HG03039 (cell line): ENCODE measurements around the gene FIS1.
"Not testable (repeated sequence)": the region's sequence is repeated elsewhere in the genome, so short reads cannot be mapped to it uniquely, and the experiment has no call there.

Experiments used
- ATAC-seq: cut with Tn5 transposase; IDR thresholded peaks from one replicate; pipeline ENCODE4 v1.9.1; 2021; ENCODE audit warnings: mild to moderate bottlenecking, moderate library complexity; ENCODE audit not compliant: unreplicated experiment

Gene FIS1

DNA sequence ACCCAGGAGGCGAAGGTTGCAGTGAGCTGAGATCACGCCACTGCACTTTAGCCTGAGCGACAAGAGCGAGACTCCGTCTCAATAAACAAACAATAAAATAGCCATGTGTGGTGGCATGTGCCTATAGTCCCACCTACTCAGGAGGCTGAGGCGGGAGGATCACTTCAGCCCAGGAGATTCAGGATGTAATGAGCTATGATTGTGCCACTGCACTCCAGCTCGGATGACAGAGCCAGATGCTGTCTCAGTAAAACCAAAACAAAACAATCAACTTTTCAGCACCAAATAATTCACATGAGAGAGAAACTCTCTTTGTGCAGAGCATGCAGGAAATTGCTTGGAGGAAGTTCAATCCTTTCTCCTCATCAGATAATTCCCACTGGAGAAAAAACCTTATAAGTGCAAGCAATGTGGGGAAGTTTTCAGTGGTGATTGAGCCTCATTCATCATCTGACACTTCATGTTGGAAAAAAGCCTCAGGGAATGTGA is 13.4 kb upstream of the FIS1 start:
- no peak for ATAC-seq

DNA sequence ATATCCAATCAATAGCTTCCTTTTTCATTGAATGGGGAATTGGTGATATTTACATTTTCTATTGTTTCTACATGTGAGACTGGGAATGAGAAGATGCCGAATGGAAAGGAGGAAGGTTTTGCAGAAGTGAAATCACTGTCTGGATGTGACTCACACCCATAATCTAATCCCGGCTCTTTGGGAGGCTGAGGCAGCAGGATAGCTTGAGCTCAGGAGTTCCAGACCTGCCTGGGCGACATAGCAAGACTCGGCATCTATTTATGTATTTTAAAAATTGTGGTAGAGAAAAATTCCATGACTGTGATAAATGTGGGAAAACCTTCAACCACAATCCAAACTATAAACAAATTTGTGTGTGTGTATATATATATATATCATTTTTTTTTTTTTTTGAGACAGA is 10.9 kb upstream of the FIS1 start:
- ATAC-seq: no peak

- not testable (repeated sequence) for ATAC-seq
These were observed 8.3 kb upstream of the FIS1 start for GRCh38 chr7:101253199-101253598.

DNA sequence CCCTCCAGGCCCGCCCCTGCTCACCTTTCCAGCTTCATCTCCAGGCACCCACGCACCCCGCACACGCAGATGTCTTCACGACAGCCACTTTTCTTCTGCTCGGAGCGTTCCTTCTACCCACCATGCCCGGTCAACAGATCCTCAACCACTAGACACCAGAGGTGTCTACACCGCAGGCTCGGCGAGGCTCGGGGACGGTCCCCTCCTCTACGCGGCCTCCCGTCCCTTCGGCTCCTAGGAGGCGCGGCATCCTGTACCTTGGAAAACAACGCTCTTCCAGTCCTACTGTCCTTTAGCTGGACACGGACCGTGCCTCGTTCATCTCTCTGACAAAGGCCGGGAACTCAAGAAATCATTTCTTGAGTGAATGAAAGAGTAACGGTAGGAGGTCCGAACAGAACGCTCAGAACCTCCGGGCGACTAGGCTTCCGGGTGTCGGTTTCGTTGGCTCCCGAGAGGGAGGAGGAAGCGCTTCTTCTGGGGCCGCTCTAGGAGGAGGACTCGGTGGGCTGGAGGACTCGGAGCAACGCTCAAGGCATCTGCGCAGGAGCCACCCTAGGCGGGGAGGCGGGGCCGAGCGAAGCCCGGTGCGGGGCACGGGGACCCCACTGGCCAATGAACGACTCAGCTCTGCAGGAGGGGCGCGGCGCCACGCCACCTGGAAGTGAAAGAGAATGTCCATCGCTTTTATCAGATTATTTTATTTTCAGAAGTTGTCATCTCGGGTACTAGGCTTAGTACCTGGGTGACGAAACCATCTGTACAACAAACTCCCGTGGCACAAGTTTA is 7.2 kb upstream of the FIS1 start:
- ATAC-seq: peak; percentile 89

- no peak for ATAC-seq
These were observed 5.4 kb upstream of the FIS1 start for GRCh38 chr7:101250324-101250723.

DNA sequence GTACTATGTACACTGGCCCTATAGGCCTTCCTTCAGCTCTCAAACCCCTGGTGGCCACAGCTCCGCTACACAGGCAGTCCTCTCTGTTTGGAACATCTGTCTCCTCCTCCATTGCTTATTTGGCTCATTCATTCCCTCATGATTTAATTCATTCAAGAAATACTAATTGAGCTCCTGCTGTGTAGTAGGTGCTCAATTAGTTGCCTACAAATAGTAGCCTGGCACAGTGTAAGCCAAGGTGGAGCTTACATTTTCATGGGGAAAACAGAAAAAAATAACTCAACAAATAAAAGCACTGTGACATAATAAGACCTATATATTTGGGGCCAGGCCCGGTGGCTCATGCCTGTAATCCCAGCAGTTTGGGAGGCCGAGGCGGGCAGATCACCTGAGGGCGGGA is 3.4 kb upstream of the FIS1 start:
- no peak for ATAC-seq

DNA sequence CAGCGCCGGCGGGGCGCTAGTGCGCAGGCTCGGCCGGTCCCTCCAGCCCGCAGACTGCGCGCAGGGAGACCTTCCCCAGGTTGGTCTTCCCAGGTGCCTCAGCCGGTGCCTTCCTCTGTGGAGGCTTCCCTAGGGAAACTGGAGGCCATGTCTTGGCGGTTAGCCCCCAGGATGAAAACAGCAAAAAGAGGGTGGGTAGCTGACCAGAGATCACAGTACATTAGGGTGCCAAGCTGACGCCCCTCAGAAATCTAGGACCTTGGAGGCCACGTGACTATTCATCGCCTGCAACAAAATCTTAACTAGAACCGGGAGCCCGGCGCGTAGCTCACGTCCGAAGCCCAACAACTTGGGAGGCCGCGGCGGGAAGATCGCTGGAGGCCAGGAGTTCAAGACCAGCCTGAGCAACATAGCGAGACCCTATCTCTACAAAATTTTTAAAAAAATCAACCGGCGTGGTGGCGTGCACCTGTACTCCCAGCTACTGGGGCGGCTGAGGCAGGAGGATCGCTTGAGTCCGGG is 327 bp upstream of the FIS1 start:
- no peak for ATAC-seq

- ATAC-seq: no peak
These were observed 1.1 kb downstream of the FIS1 start for GRCh38 chr7:101243646-101244374.

GRCh38 chr7:101241443-101242349 is 3.2 kb downstream of the FIS1 start:
- no peak for ATAC-seq

DNA sequence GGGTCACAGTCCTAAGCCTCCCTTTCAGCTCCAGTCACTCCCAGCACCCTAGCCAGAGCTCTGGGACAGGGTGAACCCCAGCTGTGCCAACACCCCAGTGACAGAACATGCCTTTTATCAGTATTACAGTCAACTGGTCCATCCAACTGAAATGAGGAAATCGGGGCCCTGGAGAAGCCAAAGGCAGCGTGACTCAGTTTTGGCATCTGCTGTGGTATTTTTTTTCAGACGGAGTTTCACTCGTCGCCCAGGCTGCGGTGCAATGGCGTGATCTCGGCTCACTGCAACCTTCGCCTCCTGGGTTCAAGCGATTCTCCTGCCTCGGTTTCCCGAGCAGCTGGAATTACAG is 3.9 kb downstream of the FIS1 start:
- ATAC-seq: no peak

- ATAC-seq: no peak
These were observed 4.5 kb downstream of the FIS1 start for GRCh38 chr7:101240226-101241014.

DNA sequence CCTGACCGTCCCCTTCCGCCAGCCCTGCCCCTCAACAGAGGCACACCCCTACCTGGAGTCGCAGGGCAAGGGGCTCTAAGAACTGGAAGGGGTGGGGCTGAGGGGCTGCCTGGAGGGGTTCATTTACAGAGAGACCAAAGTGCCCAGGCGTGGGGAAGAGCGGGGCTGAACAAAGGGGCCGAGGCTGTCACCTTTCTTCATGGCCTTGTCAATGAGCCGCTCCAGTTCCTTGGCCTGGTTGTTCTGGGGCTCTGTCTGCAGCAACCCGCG is 5.0 kb downstream of the FIS1 start:
- no peak for ATAC-seq

- ATAC-seq: no peak
These were observed 5.5 kb downstream of the FIS1 start for GRCh38 chr7:101239191-101239950.

DNA sequence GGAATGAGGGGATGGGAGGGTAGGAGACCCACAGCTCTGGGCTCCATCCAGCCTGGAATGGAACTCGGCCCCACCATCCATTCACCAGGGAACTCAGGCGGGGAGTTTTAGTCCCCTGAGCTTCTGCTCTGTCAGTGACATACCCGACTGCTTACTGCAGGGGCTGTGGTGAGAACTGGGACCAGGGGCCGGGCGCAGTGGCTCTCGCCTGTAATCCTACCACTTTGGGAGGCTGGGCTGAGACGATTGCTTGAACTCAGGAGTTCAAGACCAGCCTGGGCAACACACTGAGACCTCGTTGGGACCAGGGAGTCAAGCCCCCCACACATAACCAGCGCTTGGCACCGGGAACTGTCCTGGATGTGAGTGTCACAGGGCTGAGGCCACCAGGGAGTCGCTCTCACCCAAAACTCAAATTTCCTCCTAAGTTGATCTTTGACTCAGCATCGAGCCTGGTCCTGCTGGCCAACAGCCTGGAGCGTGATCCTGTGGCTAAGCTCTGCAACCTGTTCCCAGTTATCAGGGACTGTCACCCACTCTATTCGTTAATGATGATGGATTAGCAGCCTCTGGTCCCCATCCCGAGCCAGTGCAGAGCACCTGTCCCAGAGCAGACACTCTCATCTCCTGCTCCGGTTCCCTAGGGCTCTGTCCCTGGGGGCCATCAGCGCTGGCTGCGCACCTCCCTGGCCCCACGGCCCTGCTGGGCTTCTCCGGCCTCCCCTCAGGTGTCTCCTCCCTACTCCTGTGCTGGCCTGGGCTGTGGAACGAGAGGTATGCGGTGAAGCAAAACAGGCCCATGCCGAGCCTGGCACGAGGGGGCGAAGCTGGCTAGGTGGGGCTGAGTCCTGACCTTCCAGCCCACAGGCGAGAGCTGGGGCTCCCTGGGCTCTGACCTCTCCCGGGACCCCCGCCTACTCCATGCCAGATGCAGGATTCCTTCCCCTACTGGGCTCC is 6.4 kb downstream of the FIS1 start:
- ATAC-seq: no peak

DNA sequence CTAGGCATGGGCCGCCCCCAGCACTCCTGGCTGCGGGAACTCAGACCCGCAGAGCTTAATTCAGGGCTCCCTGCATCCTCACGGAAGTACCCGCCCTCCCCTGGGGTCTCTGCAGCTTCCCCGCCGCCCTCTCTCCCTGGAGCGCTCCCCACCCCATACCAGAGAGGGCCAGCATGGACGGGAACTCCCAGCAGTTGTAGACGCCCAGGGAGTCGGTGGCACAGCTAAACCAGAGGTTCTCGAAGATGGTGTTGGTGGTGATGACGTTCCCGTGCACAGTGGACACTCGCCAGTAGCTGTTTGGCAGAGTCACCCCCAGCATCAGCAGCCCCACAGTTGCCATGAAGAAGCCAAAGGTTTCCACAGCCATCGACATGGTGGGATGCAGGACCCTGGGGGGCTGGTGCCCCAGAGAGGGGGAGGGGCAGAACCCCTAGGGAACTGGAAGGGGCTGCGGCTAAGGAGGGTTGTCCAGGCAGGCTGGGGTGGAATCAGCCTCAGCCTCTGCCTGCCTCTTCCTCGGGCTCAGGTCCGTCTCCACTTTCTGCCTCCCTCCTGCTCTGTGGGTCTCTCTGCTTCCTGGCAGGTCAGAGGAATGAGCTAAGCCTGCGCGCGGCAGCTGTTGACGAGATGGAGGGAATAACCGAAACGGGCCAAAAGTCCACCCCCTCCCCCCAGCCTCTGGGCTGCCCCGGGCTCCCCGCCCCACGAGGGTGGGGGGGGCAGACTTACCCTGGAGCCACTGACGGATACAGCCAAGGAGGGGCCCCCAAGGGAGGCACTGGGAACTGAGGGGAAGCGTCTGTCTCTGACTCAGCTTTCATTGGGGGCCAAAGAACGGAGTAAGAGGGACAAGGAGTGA is 7.4 kb downstream of the FIS1 start, which contains the start of gene CLDN15:
Gene CLDN15, minus strand, starts transcription at position 597 of the 862 bp plus-strand sequence. Its CDS starts 221 bp downstream, at position 376.
- no peak for ATAC-seq

- ATAC-seq: no peak
These were observed 8.5 kb downstream of the FIS1 start for GRCh38 chr7:101236292-101236835.

GRCh38 chr7:101235522-101235921 is 9.4 kb downstream of the FIS1 start:
- ATAC-seq: no peak
